Calu3 (cell line): ENCODE results near the gene CDKL2. TPM values are rescaled to one million over a fixed set of nuclear protein-coding genes. Genes with fewer than 3 reads are reported as not detected.

Source experiments
- BruUV-seq: library from RNA; stranded (reverse); fragments of 400-500 nt; replicated peaks from 2 replicates; lab custom pipeline; 2021; lab: Mats Ljungman, UMichigan
- CTCF ChIA-PET: fragments of 300-600 bp; sonication (Branson Sonifier 250); formaldehyde crosslinking; loops from one replicate; lab custom pipeline; 2022; ENCODE audit warnings: antibody characterized with exemption; lab: Charles Lee
- DNase-seq: peaks from one replicate; pipeline ENCODE4 v3.0.0; 2022
- H3K27ac Mint-ChIP-seq: one replicate; pipeline ENCODE4 v1.8.0; 2022; ENCODE audit warnings: mixed read lengths; ENCODE audit not compliant: unreplicated experiment
- H3K27me3 Mint-ChIP-seq: one replicate; pipeline ENCODE4 v1.8.0; 2022; ENCODE audit warnings: mixed read lengths; ENCODE audit not compliant: unreplicated experiment
- H3K36me3 Mint-ChIP-seq: one replicate; pipeline ENCODE4 v1.8.0; 2022; ENCODE audit warnings: mild to moderate bottlenecking, moderate library complexity, mixed read lengths; ENCODE audit not compliant: insufficient read depth, unreplicated experiment
- H3K4me1 Mint-ChIP-seq: one replicate; pipeline ENCODE4 v1.8.0; 2022; ENCODE audit warnings: mild to moderate bottlenecking, low read depth, mixed read lengths; ENCODE audit not compliant: unreplicated experiment
- H3K4me3 Mint-ChIP-seq: one replicate; pipeline ENCODE4 v1.8.0; 2022; ENCODE audit warnings: mild to moderate bottlenecking, low read depth, moderate library complexity, mixed read lengths; ENCODE audit not compliant: unreplicated experiment
- H3K9me3 Mint-ChIP-seq: one replicate; pipeline ENCODE4 v1.8.0; 2022; ENCODE audit warnings: low read depth, mixed read lengths; ENCODE audit not compliant: unreplicated experiment
- CTCF ChIP-seq: fragments of 200-600 bp; IDR thresholded peaks from one replicate; pipeline ENCODE4 v1.8.0; 2022; ENCODE audit warnings: antibody characterized with exemption; ENCODE audit not compliant: unreplicated experiment
- intact Hi-C: fragments of 100-400 bp; cut with micrococcal nuclease; formaldehyde crosslinking; loops from one replicate; pipeline ENCODE4 v1.10.0; 2022; ENCODE audit not compliant: unreplicated experiment
- total RNA-seq: library from RNA; stranded (reverse); gene quantifications from 2 replicates; pipeline ENCODE4 v1.2.3, GENCODE V29; 2022

CDKL2 gene
- total RNA-seq, 1 experiment from 2014 or later = 2.7 TPM

- H3K27ac Mint-ChIP-seq = no peak overlapping the region
- H3K27me3 Mint-ChIP-seq = no peaks in the 10 kb centered on the region
- intact Hi-C loops = loop anchor here (5.0 to 10.0 kb wide), 2 partner anchors 67 to 190 kb away; partner anchors contain the start of gene USO1
- no peak for DNase-seq
- CTCF ChIA-PET = no interaction called here
- peaks cover 28% of the 10 kb centered on the region for H3K36me3 Mint-ChIP-seq
- no peak overlapping the region for H3K4me3 Mint-ChIP-seq
- peaks cover 13% of the 10 kb centered on the region for H3K4me1 Mint-ChIP-seq
- no peak for TF ChIP-seq CTCF
- no peaks in the 10 kb centered on the region for H3K9me3 Mint-ChIP-seq
- no TSS peak for BruUV-seq
Measured at GRCh38 chr4:75654905-75655304, 24.6 kb upstream of the CDKL2 start.

- CTCF ChIA-PET = no interaction called here
- Mint-ChIP-seq H3K4me1 (peaks cover 13% of the 10 kb centered on the region), H3K27me3 (no peaks in the 10 kb centered on the region), H3K9me3 (no peaks in the 10 kb centered on the region), H3K4me3 (no peak overlapping the region), H3K36me3 (peaks cover 28% of the 10 kb centered on the region), H3K27ac (no peak overlapping the region)
- no TSS peak for BruUV-seq
- intact Hi-C loops = loop anchor here (5.0 to 10.0 kb wide), 2 partner anchors 68 to 191 kb away; partner anchors contain the start of gene USO1
- DNase-seq = no peak
- peak; percentile 26 for TF ChIP-seq CTCF
Measured at GRCh38 chr4:75653845-75654503, 23.6 kb upstream of the CDKL2 start.

- no peak overlapping the region for H3K4me3 Mint-ChIP-seq
- H3K36me3 Mint-ChIP-seq = peaks cover 55% of the 10 kb centered on the region
- DNase-seq = no peak
- no peaks in the 10 kb centered on the region for H3K4me1 Mint-ChIP-seq
- H3K27ac Mint-ChIP-seq = no peak overlapping the region
- H3K9me3 Mint-ChIP-seq = no peaks in the 10 kb centered on the region
- no peaks in the 10 kb centered on the region for H3K27me3 Mint-ChIP-seq
- intact Hi-C loops = no loop called here
- CTCF ChIA-PET = no interaction called here
- BruUV-seq = no TSS peak
- no peak for TF ChIP-seq CTCF
Measured at GRCh38 chr4:75644095-75644494, 13.8 kb upstream of the CDKL2 start.

GRCh38 chr4:75643651-75644050, 13.3 kb upstream of the CDKL2 start:
- no peaks in the 10 kb centered on the region for H3K4me1 Mint-ChIP-seq
- no peak for TF ChIP-seq CTCF
- intact Hi-C loops = no loop called here
- DNase-seq = no peak
- no peaks in the 10 kb centered on the region for H3K27me3 Mint-ChIP-seq
- no peak overlapping the region for H3K27ac Mint-ChIP-seq
- no peaks in the 10 kb centered on the region for H3K9me3 Mint-ChIP-seq
- BruUV-seq = TSS peak; percentile 24
- H3K4me3 Mint-ChIP-seq = no peak overlapping the region
- H3K36me3 Mint-ChIP-seq = peaks cover 59% of the 10 kb centered on the region
- CTCF ChIA-PET = no interaction called here
